ENCODE results near the gene FIGN. TPM values are rescaled to one million over a fixed set of nuclear protein-coding genes. Genes with fewer than 3 reads are reported as not detected.

Gene FIGN
- total RNA-seq, 1 donor from 2014 or later = 1.0 TPM

- Histone ChIP-seq H3K4me3 (ENCODE audit: low read length in 3 of 3) (no peak overlapping the region), H3K27ac (ENCODE audit: low read depth, low read length) (no peak overlapping the region), H3K36me3 (ENCODE audit: control insufficient read depth in 3 of 3, insufficient read depth in 3 of 3, low read length in 3 of 3) (no peaks in the 10 kb centered on the region), H3K4me1 (ENCODE audit: control insufficient read depth in 3 of 3, insufficient read depth in 3 of 3, low read length in 3 of 3) (no peaks in the 10 kb centered on the region), H3K9me3 (ENCODE audit: control insufficient read depth in 3 of 3, low read length in 3 of 3) (no peaks in the 10 kb centered on the region), H3K9ac (ENCODE audit: low read depth in 1 of 3, low read length in 3 of 3) (no peak overlapping the region), H3K27me3 (ENCODE audit: control insufficient read depth in 3 of 3, insufficient read depth in 3 of 3, low read length in 3 of 3) (no peaks in the 10 kb centered on the region)
Measured at GRCh38 chr2:163657281-163657656, 78.5 kb downstream of the FIGN start.

DNA sequence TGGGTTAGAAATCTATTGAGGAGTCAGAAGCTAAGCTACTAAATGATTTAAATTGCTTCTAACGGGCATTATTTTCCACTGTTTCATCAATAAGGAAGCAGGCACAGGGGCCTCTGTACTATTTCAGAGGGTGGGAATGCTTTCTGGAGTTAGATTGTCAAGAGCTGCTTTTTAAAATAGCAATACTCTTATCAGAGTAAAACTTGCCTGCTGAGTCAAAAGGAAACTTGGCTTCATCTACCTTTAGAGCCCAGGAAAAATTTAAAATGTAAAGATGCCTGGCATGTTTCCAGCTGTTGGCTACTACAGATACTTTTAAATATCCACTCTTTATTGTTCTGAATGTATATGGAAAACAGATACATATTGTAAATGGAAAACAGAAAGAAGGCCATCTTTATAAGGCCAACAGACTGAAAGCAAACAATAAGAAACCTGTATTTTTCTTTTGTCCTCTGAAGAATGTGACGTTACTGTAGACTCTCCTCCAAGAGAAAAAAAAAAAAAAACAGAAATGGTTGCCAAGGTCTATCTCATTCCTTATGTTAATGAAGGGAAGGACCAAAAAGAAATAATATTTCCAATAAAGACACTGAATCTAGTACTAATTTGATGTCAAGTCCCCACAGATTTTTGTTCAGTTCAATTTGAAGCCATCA is 79.1 kb downstream of the FIGN start:
- Histone ChIP-seq H3K36me3 (ENCODE audit: control insufficient read depth in 3 of 3, insufficient read depth in 3 of 3, low read length in 3 of 3) (no peaks in the 10 kb centered on the region), H3K27me3 (ENCODE audit: control insufficient read depth in 3 of 3, insufficient read depth in 3 of 3, low read length in 3 of 3) (no peaks in the 10 kb centered on the region), H3K9ac (ENCODE audit: low read depth in 1 of 3, low read length in 3 of 3) (no peak overlapping the region), H3K4me1 (ENCODE audit: control insufficient read depth in 3 of 3, insufficient read depth in 3 of 3, low read length in 3 of 3) (no peaks in the 10 kb centered on the region), H3K9me3 (ENCODE audit: control insufficient read depth in 3 of 3, low read length in 3 of 3) (no peaks in the 10 kb centered on the region), H3K4me3 (ENCODE audit: low read length in 3 of 3) (no peak overlapping the region), H3K27ac (ENCODE audit: low read depth, low read length) (no peak overlapping the region)

DNA sequence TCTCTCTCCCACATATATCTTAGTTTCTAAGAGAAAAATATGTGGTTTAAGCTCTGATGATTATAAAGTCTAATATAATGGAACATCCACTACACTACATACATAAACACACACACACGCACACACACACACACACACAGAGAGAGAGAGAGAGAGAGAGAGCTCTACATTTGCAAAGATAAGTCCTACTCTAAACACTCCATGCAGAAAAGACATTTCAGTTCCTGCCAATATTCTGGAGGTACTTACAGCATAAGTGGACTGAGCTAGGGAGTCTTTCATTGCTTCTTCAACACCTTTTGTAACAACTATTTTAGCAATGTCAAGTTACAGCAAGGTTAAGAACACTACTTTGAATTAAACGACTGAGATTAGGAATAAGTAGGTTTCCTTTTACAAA is 80.1 kb downstream of the FIGN start:
- Histone ChIP-seq H3K4me1 (ENCODE audit: control insufficient read depth in 3 of 3, insufficient read depth in 3 of 3, low read length in 3 of 3) (no peaks in the 10 kb centered on the region), H3K27me3 (ENCODE audit: control insufficient read depth in 3 of 3, insufficient read depth in 3 of 3, low read length in 3 of 3) (no peaks in the 10 kb centered on the region), H3K36me3 (ENCODE audit: control insufficient read depth in 3 of 3, insufficient read depth in 3 of 3, low read length in 3 of 3) (no peaks in the 10 kb centered on the region), H3K27ac (ENCODE audit: low read depth, low read length) (no peak overlapping the region), H3K9me3 (ENCODE audit: control insufficient read depth in 3 of 3, low read length in 3 of 3) (no peaks in the 10 kb centered on the region), H3K9ac (ENCODE audit: low read depth in 1 of 3, low read length in 3 of 3) (no peak overlapping the region), H3K4me3 (ENCODE audit: low read length in 3 of 3) (no peak overlapping the region)

GRCh38 chr2:163652751-163653150 is 83.1 kb downstream of the FIGN start:
- Histone ChIP-seq H3K27ac (ENCODE audit: low read depth, low read length) (no peak overlapping the region), H3K36me3 (ENCODE audit: control insufficient read depth in 3 of 3, insufficient read depth in 3 of 3, low read length in 3 of 3) (no peaks in the 10 kb centered on the region), H3K27me3 (ENCODE audit: control insufficient read depth in 3 of 3, insufficient read depth in 3 of 3, low read length in 3 of 3) (no peaks in the 10 kb centered on the region), H3K4me3 (ENCODE audit: low read length in 3 of 3) (no peak overlapping the region), H3K4me1 (ENCODE audit: control insufficient read depth in 3 of 3, insufficient read depth in 3 of 3, low read length in 3 of 3) (no peaks in the 10 kb centered on the region), H3K9me3 (ENCODE audit: control insufficient read depth in 3 of 3, low read length in 3 of 3) (no peaks in the 10 kb centered on the region), H3K9ac (ENCODE audit: low read depth in 1 of 3, low read length in 3 of 3) (no peak overlapping the region)

DNA sequence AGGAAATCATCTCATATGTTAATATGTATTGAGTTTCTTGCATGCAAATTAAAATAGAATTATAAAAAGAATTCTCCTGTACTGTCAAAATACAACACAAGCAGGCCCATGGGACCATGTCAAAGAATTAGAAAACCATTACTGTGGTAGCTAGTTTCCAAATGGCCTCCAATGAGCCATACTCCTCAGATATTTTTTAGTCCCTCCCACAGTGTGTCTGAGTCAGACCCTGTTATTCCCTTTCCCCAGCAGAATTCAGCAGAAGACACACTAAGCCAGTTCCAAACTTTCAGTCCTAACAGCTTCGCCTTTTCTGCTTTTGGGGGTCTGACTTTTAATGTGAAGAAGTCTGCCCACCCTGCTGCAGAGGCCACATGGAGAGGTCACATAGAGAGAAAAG is 86.7 kb downstream of the FIGN start:
- no peaks in the 10 kb centered on the region for H3K9me3 ChIP-seq (ENCODE audit: control insufficient read depth in 3 of 3, low read length in 3 of 3)
- H3K27me3 ChIP-seq (ENCODE audit: control insufficient read depth in 3 of 3, insufficient read depth in 3 of 3, low read length in 3 of 3) = no peaks in the 10 kb centered on the region
- H3K4me1 ChIP-seq (ENCODE audit: control insufficient read depth in 3 of 3, insufficient read depth in 3 of 3, low read length in 3 of 3) = no peaks in the 10 kb centered on the region
- H3K9ac ChIP-seq (ENCODE audit: low read depth in 1 of 3, low read length in 3 of 3) = no peak overlapping the region
- no peaks in the 10 kb centered on the region for H3K36me3 ChIP-seq (ENCODE audit: control insufficient read depth in 3 of 3, insufficient read depth in 3 of 3, low read length in 3 of 3)
- H3K4me3 ChIP-seq (ENCODE audit: low read length in 3 of 3) = no peak overlapping the region
- H3K27ac ChIP-seq (ENCODE audit: low read depth, low read length) = no peak overlapping the region

DNA sequence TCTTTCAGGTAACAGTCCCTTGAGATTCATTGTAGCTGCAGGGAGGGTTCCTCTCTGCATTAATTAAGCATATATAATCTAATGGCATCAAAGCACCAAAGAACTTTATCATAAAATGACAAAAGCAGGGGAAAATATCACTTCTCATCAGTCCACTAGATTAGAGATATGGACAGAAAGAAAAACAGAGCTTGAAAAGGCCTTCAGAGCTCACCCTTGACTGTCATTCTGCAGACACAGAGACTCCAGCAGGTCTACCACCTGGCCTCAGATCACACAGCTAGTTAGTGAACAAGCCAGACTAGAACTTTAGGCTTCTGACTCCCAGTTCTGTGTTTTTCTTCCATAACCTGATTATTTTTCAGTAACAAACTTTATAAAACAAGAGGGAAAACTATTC is 88.5 kb downstream of the FIGN start:
- Histone ChIP-seq H3K9me3 (ENCODE audit: control insufficient read depth in 3 of 3, low read length in 3 of 3) (no peaks in the 10 kb centered on the region), H3K36me3 (ENCODE audit: control insufficient read depth in 3 of 3, insufficient read depth in 3 of 3, low read length in 3 of 3) (no peaks in the 10 kb centered on the region), H3K4me3 (ENCODE audit: low read length in 3 of 3) (no peak overlapping the region), H3K4me1 (ENCODE audit: control insufficient read depth in 3 of 3, insufficient read depth in 3 of 3, low read length in 3 of 3) (no peaks in the 10 kb centered on the region), H3K27ac (ENCODE audit: low read depth, low read length) (no peak overlapping the region), H3K27me3 (ENCODE audit: control insufficient read depth in 3 of 3, insufficient read depth in 3 of 3, low read length in 3 of 3) (no peaks in the 10 kb centered on the region), H3K9ac (ENCODE audit: low read depth in 1 of 3, low read length in 3 of 3) (no peak overlapping the region)

GRCh38 chr2:163646687-163647086 is 89.1 kb downstream of the FIGN start:
- no peaks in the 10 kb centered on the region for H3K36me3 ChIP-seq (ENCODE audit: control insufficient read depth in 3 of 3, insufficient read depth in 3 of 3, low read length in 3 of 3)

GRCh38 chr2:163644238-163644637 is 91.6 kb downstream of the FIGN start:
- Histone ChIP-seq H3K36me3 (ENCODE audit: control insufficient read depth in 3 of 3, insufficient read depth in 3 of 3, low read length in 3 of 3) (no peaks in the 10 kb centered on the region), H3K9ac (ENCODE audit: low read depth in 1 of 3, low read length in 3 of 3) (no peak overlapping the region), H3K9me3 (ENCODE audit: control insufficient read depth in 3 of 3, low read length in 3 of 3) (no peaks in the 10 kb centered on the region), H3K27me3 (ENCODE audit: control insufficient read depth in 3 of 3, insufficient read depth in 3 of 3, low read length in 3 of 3) (no peaks in the 10 kb centered on the region), H3K4me3 (ENCODE audit: low read length in 3 of 3) (no peak overlapping the region), H3K4me1 (ENCODE audit: control insufficient read depth in 3 of 3, insufficient read depth in 3 of 3, low read length in 3 of 3) (peaks cover 0 to 4% (median 0%) of the 10 kb centered on the region in 3 donors), H3K27ac (ENCODE audit: low read depth, low read length) (no peak overlapping the region)

More at GRCh38 chr2:163646687-163647086, 89.1 kb downstream of the FIGN start:
- no peaks in the 10 kb centered on the region for H3K27me3 ChIP-seq (ENCODE audit: control insufficient read depth in 3 of 3, insufficient read depth in 3 of 3, low read length in 3 of 3)
- H3K9me3 ChIP-seq (ENCODE audit: control insufficient read depth in 3 of 3, low read length in 3 of 3) = no peaks in the 10 kb centered on the region
- no peak overlapping the region for H3K27ac ChIP-seq (ENCODE audit: low read depth, low read length)
- no peaks in the 10 kb centered on the region for H3K4me1 ChIP-seq (ENCODE audit: control insufficient read depth in 3 of 3, insufficient read depth in 3 of 3, low read length in 3 of 3)
- no peak overlapping the region for H3K4me3 ChIP-seq (ENCODE audit: low read length in 3 of 3)
- H3K9ac ChIP-seq (ENCODE audit: low read depth in 1 of 3, low read length in 3 of 3) = no peak overlapping the region

- Histone ChIP-seq H3K4me3 (ENCODE audit: low read length in 3 of 3) (no peak overlapping the region), H3K27me3 (ENCODE audit: control insufficient read depth in 3 of 3, insufficient read depth in 3 of 3, low read length in 3 of 3) (no peaks in the 10 kb centered on the region), H3K27ac (ENCODE audit: low read depth, low read length) (no peak overlapping the region), H3K4me1 (ENCODE audit: control insufficient read depth in 3 of 3, insufficient read depth in 3 of 3, low read length in 3 of 3) (peaks cover 0 to 4% (median 0%) of the 10 kb centered on the region in 3 donors), H3K36me3 (ENCODE audit: control insufficient read depth in 3 of 3, insufficient read depth in 3 of 3, low read length in 3 of 3) (no peaks in the 10 kb centered on the region), H3K9me3 (ENCODE audit: control insufficient read depth in 3 of 3, low read length in 3 of 3) (no peaks in the 10 kb centered on the region), H3K9ac (ENCODE audit: low read depth in 1 of 3, low read length in 3 of 3) (no peak overlapping the region)
Measured at GRCh38 chr2:163641986-163642385, 93.8 kb downstream of the FIGN start.

DNA sequence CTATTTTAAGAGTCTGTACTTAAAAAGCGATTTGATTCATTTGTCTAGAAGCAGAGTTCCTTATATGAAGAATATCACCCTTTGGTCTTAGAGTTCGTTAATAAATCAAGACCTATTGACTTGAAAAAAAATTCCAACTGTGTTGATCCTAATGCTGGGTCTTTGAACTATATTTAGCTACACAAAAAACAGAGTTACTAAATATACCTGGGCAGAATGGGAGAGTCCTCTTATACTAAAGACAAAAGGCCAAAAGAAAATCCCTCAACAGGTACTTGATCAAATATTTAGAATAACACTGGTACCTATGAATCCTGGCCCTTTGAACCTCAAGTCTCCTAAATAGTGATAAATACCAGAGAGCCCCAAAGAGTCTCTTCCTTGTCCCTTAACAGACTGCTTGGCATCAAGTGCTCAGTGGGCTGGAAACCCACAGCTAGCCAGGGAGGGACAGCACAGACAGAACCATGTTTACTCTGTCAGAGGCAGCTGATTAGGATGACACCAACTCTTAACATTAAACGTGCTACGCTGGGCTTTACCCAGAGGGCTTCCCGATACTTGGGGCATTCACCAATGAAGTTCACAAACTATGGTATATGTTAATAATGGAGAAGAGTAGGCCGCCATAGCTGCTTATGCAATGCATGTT is 95.1 kb downstream of the FIGN start:
- Histone ChIP-seq H3K27ac (ENCODE audit: low read depth, low read length) (no peak overlapping the region), H3K4me3 (ENCODE audit: low read length in 3 of 3) (no peak overlapping the region), H3K4me1 (ENCODE audit: control insufficient read depth in 3 of 3, insufficient read depth in 3 of 3, low read length in 3 of 3) (peaks cover 0 to 4% (median 0%) of the 10 kb centered on the region in 3 donors), H3K9me3 (ENCODE audit: control insufficient read depth in 3 of 3, low read length in 3 of 3) (no peaks in the 10 kb centered on the region), H3K27me3 (ENCODE audit: control insufficient read depth in 3 of 3, insufficient read depth in 3 of 3, low read length in 3 of 3) (no peaks in the 10 kb centered on the region), H3K36me3 (ENCODE audit: control insufficient read depth in 3 of 3, insufficient read depth in 3 of 3, low read length in 3 of 3) (no peaks in the 10 kb centered on the region), H3K9ac (ENCODE audit: low read depth in 1 of 3, low read length in 3 of 3) (no peak overlapping the region)
